H9 (cell line): ENCODE results near the gene ZNF275. TPM values are rescaled to one million over a fixed set of nuclear protein-coding genes. Genes with fewer than 3 reads are reported as not detected.
A peak's percentile ranks its signal among the peaks of the same experiment; 100 is the strongest.

Experiments used
- DNase-seq: peaks from one replicate; pipeline ENCODE4 v3.0.0-alpha.2; 2017
- H2AFZ ChIP-seq: one replicate; pipeline ENCODE4 v1.6.1; 2013; ENCODE audit warnings: mild to moderate bottlenecking, low read length, control low read depth, moderate library complexity
- H2AK5ac ChIP-seq: 2 replicates; pipeline ENCODE4 v1.6.1; 2013; ENCODE audit warnings: low read length, control low read depth, mixed read lengths; ENCODE audit not compliant: insufficient read length
- H2BK120ac ChIP-seq: one replicate; pipeline ENCODE4 v1.6.1; 2013; ENCODE audit warnings: low read depth, mild to moderate bottlenecking, low read length, control low read depth, inconsistent platforms; ENCODE audit not compliant: poor library complexity, severe bottlenecking
- H2BK12ac ChIP-seq: 2 replicates; pipeline ENCODE4 v1.6.1; 2013; ENCODE audit warnings: low read length, control low read depth, mixed read lengths, low read depth; ENCODE audit not compliant: insufficient read length
- H2BK15ac ChIP-seq: 2 replicates; pipeline ENCODE4 v1.6.1; 2013; ENCODE audit warnings: low read depth, low read length, control low read depth
- H2BK20ac ChIP-seq: one replicate; pipeline ENCODE4 v1.6.1; 2013; ENCODE audit warnings: low read depth, mild to moderate bottlenecking, low read length, control low read depth, inconsistent platforms; ENCODE audit not compliant: poor library complexity, severe bottlenecking
- H2BK5ac ChIP-seq: 2 replicates; pipeline ENCODE4 v1.6.1; 2013; ENCODE audit warnings: low read length, control low read depth, mixed read lengths; ENCODE audit not compliant: insufficient read length
- H3K14ac ChIP-seq: 2 replicates; pipeline ENCODE4 v1.6.1; 2013; ENCODE audit warnings: low read length, control low read depth; ENCODE audit not compliant: insufficient read depth
- H3K18ac ChIP-seq: 2 replicates; pipeline ENCODE4 v1.6.1; 2013; ENCODE audit warnings: low read depth, mild to moderate bottlenecking, mixed read lengths, low read length, control low read depth; ENCODE audit not compliant: insufficient read length
- H3K23ac ChIP-seq: 2 replicates; pipeline ENCODE4 v1.6.1; 2013; ENCODE audit warnings: low read length, control low read depth, mixed read lengths, low read depth; ENCODE audit not compliant: insufficient read length
- H3K23me2 ChIP-seq: 2 replicates; pipeline ENCODE4 v1.6.1; 2013; ENCODE audit warnings: low read depth, mild to moderate bottlenecking, mixed read lengths, low read length, control low read depth; ENCODE audit not compliant: insufficient read length, poor library complexity, severe bottlenecking
- H3K27ac ChIP-seq: 2 replicates; pipeline ENCODE4 v1.5.1; 2013; ENCODE audit warnings: low read length, control low read depth, mixed read lengths, low read depth; ENCODE audit not compliant: insufficient read length
- H3K27me3 ChIP-seq: 2 replicates; pipeline ENCODE4 v1.6.1; 2013; ENCODE audit warnings: low read length, control low read depth, inconsistent platforms; ENCODE audit not compliant: insufficient read depth
- H3K4ac ChIP-seq: 2 replicates; pipeline ENCODE4 v1.6.1; 2013; ENCODE audit warnings: low read depth, mild to moderate bottlenecking, control low read depth, inconsistent platforms, low read length, moderate library complexity
- H3K4me1 ChIP-seq: 2 replicates; pipeline ENCODE4 v1.6.1; 2013; ENCODE audit warnings: low read length, control low read depth, inconsistent platforms; ENCODE audit not compliant: insufficient read depth
- H3K4me2 ChIP-seq: 2 replicates; pipeline ENCODE4 v1.6.1; 2013; ENCODE audit warnings: low read length, control low read depth, mixed read lengths; ENCODE audit not compliant: insufficient read length, insufficient read depth
- H3K56ac ChIP-seq: 2 replicates; pipeline ENCODE4 v1.6.1; 2013; ENCODE audit warnings: low read depth, mild to moderate bottlenecking, mixed read lengths, low read length, control low read depth; ENCODE audit not compliant: insufficient read length
- H3K79me1 ChIP-seq: 2 replicates; pipeline ENCODE4 v1.6.1; 2013; ENCODE audit warnings: low read depth, mild to moderate bottlenecking, moderate library complexity, low read length, control low read depth, inconsistent platforms; ENCODE audit not compliant: insufficient read depth, poor library complexity, severe bottlenecking
- H3K79me2 ChIP-seq: 2 replicates; pipeline ENCODE4 v1.6.1; 2013; ENCODE audit warnings: low read length, control low read depth, inconsistent platforms; ENCODE audit not compliant: insufficient read depth
- H3K9ac ChIP-seq: 2 replicates; pipeline ENCODE4 v1.6.1; 2013; ENCODE audit warnings: low read length, control low read depth, mixed read lengths; ENCODE audit not compliant: insufficient read length; ENCODE audit errors: extremely low read depth
- H3K9me3 ChIP-seq: one replicate; pipeline ENCODE4 v1.6.1; 2013; ENCODE audit warnings: low read depth, low read length, inconsistent platforms; ENCODE audit not compliant: control insufficient read depth
- H3T11ph ChIP-seq: one replicate; pipeline ENCODE4 v1.6.1; 2013; ENCODE audit warnings: mild to moderate bottlenecking, low read length, control low read depth, inconsistent platforms
- H4K20me1 ChIP-seq: one replicate; pipeline ENCODE4 v1.6.1; 2013; ENCODE audit not compliant: control insufficient read depth, insufficient read length, insufficient read depth
- H4K5ac ChIP-seq: 2 replicates; pipeline ENCODE4 v1.6.1; 2013; ENCODE audit warnings: low read depth, mild to moderate bottlenecking, mixed read lengths, low read length, control low read depth; ENCODE audit not compliant: insufficient read length
- H4K8ac ChIP-seq: replicated peaks from 2 replicates; pipeline ENCODE4 v1.6.1; 2013; ENCODE audit warnings: low read length, control low read depth, mixed read lengths, low read depth; ENCODE audit not compliant: insufficient read length
- H4K91ac ChIP-seq: 2 replicates; pipeline ENCODE4 v1.6.1; 2013; ENCODE audit warnings: low read depth, mild to moderate bottlenecking, moderate library complexity, mixed read lengths, low read length, control low read depth; ENCODE audit not compliant: insufficient read length
- H3K27ac Mint-ChIP-seq, 3 experiments: 2 replicates in 2 of 3; 3 replicates in 1 of 3; pipeline ENCODE4 v1.8.0; 2020 to 2021; ENCODE audit warnings: mixed read lengths in 3 of 3, mild to moderate bottlenecking in 1 of 3, moderate library complexity in 1 of 3
- H3K27me3 Mint-ChIP-seq: 2 replicates; pipeline ENCODE4 v1.8.0; 2021; ENCODE audit warnings: low read depth, mild to moderate bottlenecking, moderate library complexity, mixed read lengths
- H3K36me3 Mint-ChIP-seq, 3 experiments: 2 replicates in 2 of 3; 3 replicates in 1 of 3; pipeline ENCODE4 v1.8.0; 2020 to 2021; ENCODE audit warnings: low read depth in 3 of 3, mixed read lengths in 3 of 3; ENCODE audit not compliant: insufficient read depth in 1 of 3
- H3K4me1 Mint-ChIP-seq, 2 experiments: 2 replicates each; pipeline ENCODE4 v1.8.0; 2020; ENCODE audit warnings: mixed read lengths in 2 of 2
- H3K4me3 Mint-ChIP-seq, 2 experiments: 2 replicates in 1 of 2; 3 replicates in 1 of 2; pipeline ENCODE4 v1.8.0; 2020 to 2021; ENCODE audit warnings: mild to moderate bottlenecking in 2 of 2, mixed read lengths in 2 of 2, moderate library complexity in 1 of 2
- H3K9me3 Mint-ChIP-seq, 2 experiments: 2 replicates in 1 of 2; 3 replicates in 1 of 2; pipeline ENCODE4 v1.8.0; 2020; ENCODE audit warnings: mild to moderate bottlenecking in 2 of 2, mixed read lengths in 2 of 2, moderate library complexity in 1 of 2
- CTCF ChIP-seq: fragments of 200-600 bp; sonication (generic); conservative IDR thresholded peaks from 3 replicates; pipeline ENCODE4 v1.8.0; 2021; ENCODE audit warnings: antibody characterized with exemption, mild to moderate bottlenecking
- WGBS: extraction: QIAGEN DNeasy Blood & Tissue Kit; methylation state at CpG from one replicate; pipeline ENCODE4 v1.1.7; 2013; ENCODE audit warnings: missing lambda C conversion rate, low lambda C conversion rate, mixed read lengths; ENCODE audit not compliant: insufficient read length; ENCODE audit errors: extremely low coverage; 5-methylcytosine and 5-hydroxymethylcytosine counted together
- total RNA-seq: library from RNA; stranded (reverse); gene quantifications from 2 replicates; pipeline ENCODE4 v1.2.1, GENCODE V29; 2021

Gene ZNF275
- total RNA-seq, 1 experiment from 2014 or later = 11.8 TPM

GRCh38 chrX:153387987-153388721 lies 54.2 kb downstream of the ZNF275 start:
- no peak for TF ChIP-seq CTCF
- no peak overlapping the region for H3K56ac ChIP-seq
- no peak overlapping the region for H4K91ac ChIP-seq
- no peak overlapping the region for H3K27ac ChIP-seq
- no peak overlapping the region for H3K4me2 ChIP-seq
- Mint-ChIP-seq H3K4me1 (no peaks in the 10 kb centered on the region), H3K9me3 (peaks cover 22 to 29% of the 10 kb centered on the region in 2 experiments), H3K27me3 (peaks cover 3% of the 10 kb centered on the region), H3K27ac (no peak overlapping the region), H3K36me3 (peaks cover 0 to 2% (median 0%) of the 10 kb centered on the region in 3 experiments; a peak in 1 of 7 replicates), H3K4me3 (no peak overlapping the region)
- peaks cover 60% of the 10 kb centered on the region for H3K9me3 ChIP-seq
- no peak overlapping the region for H2BK120ac ChIP-seq
- no peak overlapping the region for H2BK15ac ChIP-seq
- no peak overlapping the region for H3K4ac ChIP-seq
- H3K79me1 ChIP-seq = no peaks in the 10 kb centered on the region
- H3K27me3 ChIP-seq = no peaks in the 10 kb centered on the region
- no peak overlapping the region for H2BK5ac ChIP-seq
- WGBS = no CpG with 5 or more reads among the region's 10 CpGs
- no peak overlapping the region for H2BK12ac ChIP-seq
- no peak overlapping the region for H4K8ac ChIP-seq
- H3K79me2 ChIP-seq = no peaks in the 10 kb centered on the region
- H3K23ac ChIP-seq = no peak overlapping the region
- H2BK20ac ChIP-seq = no peak overlapping the region
- no peak overlapping the region for H2AK5ac ChIP-seq
- peaks cover 5% of the 10 kb centered on the region for H3K23me2 ChIP-seq
- no peak overlapping the region for H3T11ph ChIP-seq
- H4K20me1 ChIP-seq = no peaks in the 10 kb centered on the region
- H2AFZ ChIP-seq = no peak overlapping the region
- H3K9ac ChIP-seq = no peak overlapping the region
- DNase-seq = peak; percentile 14
- no peaks in the 10 kb centered on the region for H3K4me1 ChIP-seq
- no peak overlapping the region for H4K5ac ChIP-seq
- H3K14ac ChIP-seq = no peak overlapping the region
- no peak overlapping the region for H3K18ac ChIP-seq
